ENCODE measurements around the gene RAD51B.

Gene RAD51B

DNA sequence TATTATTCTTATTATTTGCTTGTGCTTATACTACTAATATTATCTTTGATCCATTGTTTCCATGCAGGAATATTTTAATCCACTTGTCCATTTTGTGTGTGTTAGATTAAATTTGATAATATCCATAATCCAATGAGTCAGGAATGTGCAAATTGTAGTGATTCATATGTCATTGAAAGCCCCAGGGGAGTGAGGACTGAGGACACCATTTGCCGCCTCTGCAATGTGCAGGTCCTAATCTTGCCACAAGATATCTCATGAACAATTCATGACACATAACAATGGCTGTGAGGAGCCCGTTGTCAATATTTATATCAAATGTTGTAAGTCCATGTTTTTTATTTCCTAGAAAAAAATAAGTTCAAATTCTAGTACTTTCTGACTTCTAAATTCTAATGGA is 722.8 kb downstream of the RAD51B start:
- ChIA-PET POLR2A (no interaction called here), CTCF (no interaction called here)
- H3K27ac ChIP-seq (ENCODE audit: extremely low read depth, low read depth, low read length): no peak overlapping the region
- no peaks in the 10 kb centered on the region for H3K9me3 ChIP-seq (ENCODE audit: control insufficient read depth, insufficient read depth, low read depth, low read length)
- H3K4me3 ChIP-seq (ENCODE audit: low read depth, low read length): no peak overlapping the region
- no peaks in the 10 kb centered on the region for H3K36me3 ChIP-seq (ENCODE audit: control insufficient read depth in 2 of 2, insufficient read depth in 1 of 2, low read length in 2 of 2)
- peaks cover under 1% of the 10 kb centered on the region for H3K4me1 ChIP-seq (ENCODE audit: control insufficient read depth, insufficient read depth, low read length)
- TF ChIP-seq ZNF677 (tag by site-specific recombination; IDR thresholded peaks at IDR 0.05) (no peak), KLF9 (tag by site-specific recombination; IDR thresholded peaks at IDR 0.05; ENCODE audit: low read depth) (no peak), ZNF391 (tag by site-specific recombination; IDR thresholded peaks at IDR 0.05; ENCODE audit: borderline replicate concordance, low read depth) (no peak)
- TF ChIP-seq, protein P1, sequence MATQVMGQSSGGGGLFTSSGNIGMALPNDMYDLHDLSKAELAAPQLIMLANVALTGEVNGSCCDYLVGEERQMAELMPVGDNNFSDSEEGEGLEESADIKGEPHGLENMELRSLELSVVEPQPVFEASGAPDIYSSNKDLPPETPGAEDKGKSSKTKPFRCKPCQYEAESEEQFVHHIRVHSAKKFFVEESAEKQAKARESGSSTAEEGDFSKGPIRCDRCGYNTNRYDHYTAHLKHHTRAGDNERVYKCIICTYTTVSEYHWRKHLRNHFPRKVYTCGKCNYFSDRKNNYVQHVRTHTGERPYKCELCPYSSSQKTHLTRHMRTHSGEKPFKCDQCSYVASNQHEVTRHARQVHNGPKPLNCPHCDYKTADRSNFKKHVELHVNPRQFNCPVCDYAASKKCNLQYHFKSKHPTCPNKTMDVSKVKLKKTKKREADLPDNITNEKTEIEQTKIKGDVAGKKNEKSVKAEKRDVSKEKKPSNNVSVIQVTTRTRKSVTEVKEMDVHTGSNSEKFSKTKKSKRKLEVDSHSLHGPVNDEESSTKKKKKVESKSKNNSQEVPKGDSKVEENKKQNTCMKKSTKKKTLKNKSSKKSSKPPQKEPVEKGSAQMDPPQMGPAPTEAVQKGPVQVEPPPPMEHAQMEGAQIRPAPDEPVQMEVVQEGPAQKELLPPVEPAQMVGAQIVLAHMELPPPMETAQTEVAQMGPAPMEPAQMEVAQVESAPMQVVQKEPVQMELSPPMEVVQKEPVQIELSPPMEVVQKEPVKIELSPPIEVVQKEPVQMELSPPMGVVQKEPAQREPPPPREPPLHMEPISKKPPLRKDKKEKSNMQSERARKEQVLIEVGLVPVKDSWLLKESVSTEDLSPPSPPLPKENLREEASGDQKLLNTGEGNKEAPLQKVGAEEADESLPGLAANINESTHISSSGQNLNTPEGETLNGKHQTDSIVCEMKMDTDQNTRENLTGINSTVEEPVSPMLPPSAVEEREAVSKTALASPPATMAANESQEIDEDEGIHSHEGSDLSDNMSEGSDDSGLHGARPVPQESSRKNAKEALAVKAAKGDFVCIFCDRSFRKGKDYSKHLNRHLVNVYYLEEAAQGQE (tag by site-specific recombination; IDR thresholded peaks at IDR 0.05): no peak

DNA sequence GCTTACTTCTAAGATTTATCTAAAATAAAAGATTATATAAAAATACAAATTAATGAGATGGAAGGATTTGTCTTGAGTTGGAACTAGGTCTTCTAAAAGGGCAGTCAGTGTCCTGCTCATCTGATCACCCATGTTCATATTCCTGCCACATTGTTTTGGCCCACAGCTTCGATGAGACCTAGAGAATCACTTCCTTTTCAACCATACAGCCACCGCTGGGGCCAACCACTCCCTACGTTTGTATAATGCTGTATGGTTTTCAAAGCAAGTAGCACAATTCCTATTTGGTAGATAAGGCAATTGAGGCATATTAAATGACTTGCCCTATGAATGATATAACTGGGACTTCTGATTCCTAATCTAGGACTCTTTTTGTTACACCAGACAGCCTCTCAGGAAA is 723.9 kb downstream of the RAD51B start:
- Histone ChIP-seq H3K4me3 (ENCODE audit: low read depth, low read length) (no peak overlapping the region), H3K4me1 (ENCODE audit: control insufficient read depth, insufficient read depth, low read length) (peaks cover 9% of the 10 kb centered on the region), H3K27ac (ENCODE audit: extremely low read depth, low read depth, low read length) (no peak overlapping the region), H3K9me3 (ENCODE audit: control insufficient read depth, insufficient read depth, low read depth, low read length) (no peaks in the 10 kb centered on the region), H3K36me3 (ENCODE audit: control insufficient read depth in 2 of 2, insufficient read depth in 1 of 2, low read length in 2 of 2) (no peaks in the 10 kb centered on the region)
- ChIA-PET POLR2A (no interaction called here), CTCF (no interaction called here)
- TF ChIP-seq, protein P2, sequence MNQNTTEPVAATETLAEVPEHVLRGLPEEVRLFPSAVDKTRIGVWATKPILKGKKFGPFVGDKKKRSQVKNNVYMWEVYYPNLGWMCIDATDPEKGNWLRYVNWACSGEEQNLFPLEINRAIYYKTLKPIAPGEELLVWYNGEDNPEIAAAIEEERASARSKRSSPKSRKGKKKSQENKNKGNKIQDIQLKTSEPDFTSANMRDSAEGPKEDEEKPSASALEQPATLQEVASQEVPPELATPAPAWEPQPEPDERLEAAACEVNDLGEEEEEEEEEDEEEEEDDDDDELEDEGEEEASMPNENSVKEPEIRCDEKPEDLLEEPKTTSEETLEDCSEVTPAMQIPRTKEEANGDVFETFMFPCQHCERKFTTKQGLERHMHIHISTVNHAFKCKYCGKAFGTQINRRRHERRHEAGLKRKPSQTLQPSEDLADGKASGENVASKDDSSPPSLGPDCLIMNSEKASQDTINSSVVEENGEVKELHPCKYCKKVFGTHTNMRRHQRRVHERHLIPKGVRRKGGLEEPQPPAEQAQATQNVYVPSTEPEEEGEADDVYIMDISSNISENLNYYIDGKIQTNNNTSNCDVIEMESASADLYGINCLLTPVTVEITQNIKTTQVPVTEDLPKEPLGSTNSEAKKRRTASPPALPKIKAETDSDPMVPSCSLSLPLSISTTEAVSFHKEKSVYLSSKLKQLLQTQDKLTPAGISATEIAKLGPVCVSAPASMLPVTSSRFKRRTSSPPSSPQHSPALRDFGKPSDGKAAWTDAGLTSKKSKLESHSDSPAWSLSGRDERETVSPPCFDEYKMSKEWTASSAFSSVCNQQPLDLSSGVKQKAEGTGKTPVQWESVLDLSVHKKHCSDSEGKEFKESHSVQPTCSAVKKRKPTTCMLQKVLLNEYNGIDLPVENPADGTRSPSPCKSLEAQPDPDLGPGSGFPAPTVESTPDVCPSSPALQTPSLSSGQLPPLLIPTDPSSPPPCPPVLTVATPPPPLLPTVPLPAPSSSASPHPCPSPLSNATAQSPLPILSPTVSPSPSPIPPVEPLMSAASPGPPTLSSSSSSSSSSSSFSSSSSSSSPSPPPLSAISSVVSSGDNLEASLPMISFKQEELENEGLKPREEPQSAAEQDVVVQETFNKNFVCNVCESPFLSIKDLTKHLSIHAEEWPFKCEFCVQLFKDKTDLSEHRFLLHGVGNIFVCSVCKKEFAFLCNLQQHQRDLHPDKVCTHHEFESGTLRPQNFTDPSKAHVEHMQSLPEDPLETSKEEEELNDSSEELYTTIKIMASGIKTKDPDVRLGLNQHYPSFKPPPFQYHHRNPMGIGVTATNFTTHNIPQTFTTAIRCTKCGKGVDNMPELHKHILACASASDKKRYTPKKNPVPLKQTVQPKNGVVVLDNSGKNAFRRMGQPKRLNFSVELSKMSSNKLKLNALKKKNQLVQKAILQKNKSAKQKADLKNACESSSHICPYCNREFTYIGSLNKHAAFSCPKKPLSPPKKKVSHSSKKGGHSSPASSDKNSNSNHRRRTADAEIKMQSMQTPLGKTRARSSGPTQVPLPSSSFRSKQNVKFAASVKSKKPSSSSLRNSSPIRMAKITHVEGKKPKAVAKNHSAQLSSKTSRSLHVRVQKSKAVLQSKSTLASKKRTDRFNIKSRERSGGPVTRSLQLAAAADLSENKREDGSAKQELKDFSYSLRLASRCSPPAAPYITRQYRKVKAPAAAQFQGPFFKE (tag by site-specific recombination; IDR thresholded peaks at IDR 0.05; ENCODE audit: borderline replicate concordance): no peak

DNA sequence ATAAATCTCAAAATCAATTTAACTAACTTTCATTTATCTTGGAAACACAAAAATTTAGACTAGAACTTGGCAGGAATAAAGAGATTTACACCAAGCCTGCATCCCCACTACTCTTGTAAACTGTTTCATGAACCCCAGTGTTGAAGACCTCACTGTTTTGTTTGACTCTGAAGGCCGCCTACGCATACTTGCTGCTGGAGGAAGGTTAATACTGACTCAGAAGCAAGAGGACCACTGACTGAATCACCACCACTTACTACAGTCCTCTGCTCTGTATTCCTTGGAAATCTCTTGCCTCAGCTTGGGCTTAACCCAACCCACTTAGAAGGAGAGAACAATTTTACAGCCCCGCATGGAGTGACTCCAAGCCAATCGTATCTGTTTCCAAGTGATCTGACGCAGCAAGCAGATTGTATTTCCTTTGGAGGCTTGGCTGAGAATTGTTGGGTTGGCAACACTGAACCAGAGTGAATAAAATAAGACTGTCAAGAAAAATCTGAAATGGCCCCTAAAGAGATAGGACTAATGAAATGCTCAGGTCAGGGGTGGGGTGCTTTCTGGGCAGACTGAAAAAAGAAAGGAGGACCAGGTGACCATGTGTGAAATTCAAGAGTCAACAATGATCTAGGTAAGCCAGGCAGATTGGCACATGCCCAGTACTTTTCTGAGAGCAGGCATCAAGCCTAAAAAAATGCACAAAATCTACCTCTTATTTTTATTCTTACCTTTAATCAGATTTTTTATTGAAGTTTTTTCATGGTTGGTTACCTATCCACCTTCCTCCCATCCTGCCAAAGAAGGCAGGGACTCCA is 724.7 kb downstream of the RAD51B start:
- POLR2A ChIA-PET: no interaction called here
- CTCF ChIA-PET: no interaction called here
- Histone ChIP-seq H3K4me3 (ENCODE audit: low read depth, low read length) (no peak overlapping the region), H3K9me3 (ENCODE audit: control insufficient read depth, insufficient read depth, low read depth, low read length) (no peaks in the 10 kb centered on the region), H3K4me1 (ENCODE audit: control insufficient read depth, insufficient read depth, low read length) (peaks cover 15% of the 10 kb centered on the region), H3K27ac (ENCODE audit: extremely low read depth, low read depth, low read length) (no peak overlapping the region), H3K36me3 (ENCODE audit: control insufficient read depth in 2 of 2, insufficient read depth in 1 of 2, low read length in 2 of 2) (no peaks in the 10 kb centered on the region)
- TF ChIP-seq, protein P3, sequence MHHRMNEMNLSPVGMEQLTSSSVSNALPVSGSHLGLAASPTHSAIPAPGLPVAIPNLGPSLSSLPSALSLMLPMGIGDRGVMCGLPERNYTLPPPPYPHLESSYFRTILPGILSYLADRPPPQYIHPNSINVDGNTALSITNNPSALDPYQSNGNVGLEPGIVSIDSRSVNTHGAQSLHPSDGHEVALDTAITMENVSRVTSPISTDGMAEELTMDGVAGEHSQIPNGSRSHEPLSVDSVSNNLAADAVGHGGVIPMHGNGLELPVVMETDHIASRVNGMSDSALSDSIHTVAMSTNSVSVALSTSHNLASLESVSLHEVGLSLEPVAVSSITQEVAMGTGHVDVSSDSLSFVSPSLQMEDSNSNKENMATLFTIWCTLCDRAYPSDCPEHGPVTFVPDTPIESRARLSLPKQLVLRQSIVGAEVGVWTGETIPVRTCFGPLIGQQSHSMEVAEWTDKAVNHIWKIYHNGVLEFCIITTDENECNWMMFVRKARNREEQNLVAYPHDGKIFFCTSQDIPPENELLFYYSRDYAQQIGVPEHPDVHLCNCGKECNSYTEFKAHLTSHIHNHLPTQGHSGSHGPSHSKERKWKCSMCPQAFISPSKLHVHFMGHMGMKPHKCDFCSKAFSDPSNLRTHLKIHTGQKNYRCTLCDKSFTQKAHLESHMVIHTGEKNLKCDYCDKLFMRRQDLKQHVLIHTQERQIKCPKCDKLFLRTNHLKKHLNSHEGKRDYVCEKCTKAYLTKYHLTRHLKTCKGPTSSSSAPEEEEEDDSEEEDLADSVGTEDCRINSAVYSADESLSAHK (tag by site-specific recombination; IDR thresholded peaks at IDR 0.05): peak; percentile 85
- TF ChIP-seq ZNF768 (tag by site-specific recombination; IDR thresholded peaks at IDR 0.05) (no peak), ZFHX2 (tag by site-specific recombination; conservative IDR thresholded peaks at IDR 0.05) (peak; percentile 53), EGR2 (tag by site-specific recombination; IDR thresholded peaks at IDR 0.05; ENCODE audit: low read depth) (peak; percentile 28; the same call in 1 of the 2 replicates), ZBTB21 (tag by site-specific recombination; IDR thresholded peaks at IDR 0.05) (no peak)

All from HEK293 (cell line).